ENCODE results near the gene SLC18B1. TPM values are rescaled to one million over a fixed set of nuclear protein-coding genes. Genes with fewer than 3 reads are reported as not detected.

Gene SLC18B1
- total RNA-seq, 1 experiment from 2014 or later: 19.5 TPM

GRCh38 chr6:132750455-132751248 lies 47.8 kb downstream of the SLC18B1 start:
- Mint-ChIP-seq H3K4me3 (ENCODE audit: unreplicated experiment) (no peak overlapping the region), H3K27me3 (ENCODE audit: insufficient read depth, unreplicated experiment) (no peaks in the 10 kb centered on the region), H3K4me1 (ENCODE audit: insufficient read depth, unreplicated experiment) (peaks cover 14% of the 10 kb centered on the region), H3K27ac (ENCODE audit: low read depth, unreplicated experiment) (no peak overlapping the region), H3K36me3 (ENCODE audit: insufficient read depth, unreplicated experiment) (no peaks in the 10 kb centered on the region), H3K9me3 (ENCODE audit: unreplicated experiment) (no peaks in the 10 kb centered on the region)
- no peak for TF ChIP-seq CTCF (IDR thresholded peaks at IDR 0.05; ENCODE audit: unreplicated experiment)
- POLR2A ChIA-PET: interaction anchor here (0.6 kb wide), 2 partner anchors 12 to 20 kb away, joined by 3 read pairs; no protein-coding TSS in a partner anchor
- CTCF ChIA-PET: interaction anchor here (0.7 kb wide), 2 partner anchors 9 to 58 kb away, joined by 3 to 7 read pairs; no protein-coding TSS in a partner anchor
- intact Hi-C loops (cut with micrococcal nuclease): no loop called here
- no TSS peak for BruUV-seq (replicated peaks)
- no peak for DNase-seq (ENCODE audit: unreplicated experiment)

- H3K4me3 Mint-ChIP-seq (ENCODE audit: unreplicated experiment): no peak overlapping the region
- H3K9me3 Mint-ChIP-seq (ENCODE audit: unreplicated experiment): no peaks in the 10 kb centered on the region
- H3K4me1 Mint-ChIP-seq (ENCODE audit: insufficient read depth, unreplicated experiment): peaks cover 19% of the 10 kb centered on the region
- intact Hi-C loops (cut with micrococcal nuclease): no loop called here
- BruUV-seq (replicated peaks): no TSS peak
- TF ChIP-seq CTCF (IDR thresholded peaks at IDR 0.05; ENCODE audit: unreplicated experiment): no peak
- POLR2A ChIA-PET: interaction anchor here (0.7 to 2.2 kb wide), 8 partner anchors 10 to 65 kb away, joined by 3 to 10 read pairs (median 3); partner anchors contain the start of gene RPS12
- CTCF ChIA-PET: interaction anchor here (0.7 to 1.5 kb wide), 8 partner anchors 8 to 79 kb away, joined by 3 to 6 read pairs (median 4); partner anchors contain the start of genes SLC18B1 and VNN2
- H3K27me3 Mint-ChIP-seq (ENCODE audit: insufficient read depth, unreplicated experiment): no peaks in the 10 kb centered on the region
- peak overlapping the region; percentile 61 for H3K27ac Mint-ChIP-seq (ENCODE audit: low read depth, unreplicated experiment)
- no peaks in the 10 kb centered on the region for H3K36me3 Mint-ChIP-seq (ENCODE audit: insufficient read depth, unreplicated experiment)
- DNase-seq (ENCODE audit: unreplicated experiment): peak; percentile 53
These were observed 49.3 kb downstream of the SLC18B1 start for GRCh38 chr6:132749111-132749510.

GRCh38 chr6:132748446-132748845 lies 50.0 kb downstream of the SLC18B1 start:
- Mint-ChIP-seq H3K4me3 (ENCODE audit: unreplicated experiment) (no peak overlapping the region), H3K9me3 (ENCODE audit: unreplicated experiment) (no peaks in the 10 kb centered on the region), H3K27ac (ENCODE audit: low read depth, unreplicated experiment) (no peak overlapping the region), H3K4me1 (ENCODE audit: insufficient read depth, unreplicated experiment) (peaks cover 19% of the 10 kb centered on the region), H3K36me3 (ENCODE audit: insufficient read depth, unreplicated experiment) (no peaks in the 10 kb centered on the region), H3K27me3 (ENCODE audit: insufficient read depth, unreplicated experiment) (no peaks in the 10 kb centered on the region)
- DNase-seq (ENCODE audit: unreplicated experiment): no peak
- BruUV-seq (replicated peaks): no TSS peak
- intact Hi-C loops (cut with micrococcal nuclease): no loop called here
- CTCF ChIA-PET: interaction anchor here (0.7 to 1.5 kb wide), 6 partner anchors 9 to 68 kb away, joined by 3 to 6 read pairs (median 4); partner anchors contain the start of genes SLC18B1 and VNN2
- POLR2A ChIA-PET: interaction anchor here (0.7 to 2.2 kb wide), 5 partner anchors 10 to 66 kb away, joined by 3 to 10 read pairs (median 3); partner anchors contain the start of gene RPS12
- no peak for TF ChIP-seq CTCF (IDR thresholded peaks at IDR 0.05; ENCODE audit: unreplicated experiment)

- ChIA-PET POLR2A (interaction anchor here (0.5 to 1.4 kb wide), 4 partner anchors 9 to 34 kb away, joined by 3 to 4 read pairs (median 4); no protein-coding TSS in a partner anchor), CTCF (interaction anchor here (0.6 kb wide), 1 partner anchor 850 kb away, joined by 4 read pairs; no protein-coding TSS in a partner anchor)
- H3K4me3 Mint-ChIP-seq (ENCODE audit: unreplicated experiment): no peak overlapping the region
- no peaks in the 10 kb centered on the region for H3K27me3 Mint-ChIP-seq (ENCODE audit: insufficient read depth, unreplicated experiment)
- TF ChIP-seq CTCF (IDR thresholded peaks at IDR 0.05; ENCODE audit: unreplicated experiment): no peak
- no peaks in the 10 kb centered on the region for H3K9me3 Mint-ChIP-seq (ENCODE audit: unreplicated experiment)
- H3K36me3 Mint-ChIP-seq (ENCODE audit: insufficient read depth, unreplicated experiment): no peaks in the 10 kb centered on the region
- H3K4me1 Mint-ChIP-seq (ENCODE audit: insufficient read depth, unreplicated experiment): peaks cover 26% of the 10 kb centered on the region
- H3K27ac Mint-ChIP-seq (ENCODE audit: low read depth, unreplicated experiment): peak overlapping the region; percentile 57
- no TSS peak for BruUV-seq (replicated peaks)
- intact Hi-C loops (cut with micrococcal nuclease): no loop called here
- peak; percentile 72 for DNase-seq (ENCODE audit: unreplicated experiment)
These were observed 52.4 kb downstream of the SLC18B1 start for GRCh38 chr6:132746048-132746447.
